H1 (cell line): ENCODE data around the gene PTPRH. TPM values are rescaled to one million over a fixed set of nuclear protein-coding genes. Genes with fewer than 3 reads are reported as not detected.

Experiments
- CTCF ChIA-PET: fragments of 300-600 bp; sonication (Branson Sonifier 250); formaldehyde crosslinking; loops from one replicate; lab custom pipeline; 2021; ENCODE audit not compliant: partially characterized antibody; lab: Charles Lee
- POLR2A ChIA-PET: fragments of 300-600 bp; sonication (Branson Sonifier 250); formaldehyde crosslinking; loops from one replicate; lab custom pipeline; 2021; ENCODE audit warnings: inconsistent platforms; ENCODE audit not compliant: partially characterized antibody; lab: Charles Lee
- DNase-seq, 2 experiments: peaks; one replicate each; pipeline versions ENCODE4 v3.0.0 to v3.0.0-alpha.2; 2010 to 2022; ENCODE audit warnings: low spot score in 2 of 2, low read depth in 1 of 2, mixed read lengths in 1 of 2
- FAIRE-seq: peaks from 2 replicates; lab custom pipeline; 2011; peaks lifted over from hg19 to GRCh38; lab: Jason Lieb, UNC
- H2AFZ ChIP-seq: 2 replicates; pipeline ENCODE4 v1.8.1; 2012; ENCODE audit warnings: low read length, inconsistent platforms
- H2AK5ac ChIP-seq: 2 replicates; pipeline ENCODE4 v1.6.1; 2013; ENCODE audit warnings: low read depth, low read length
- H2BK120ac ChIP-seq: replicated peaks from 2 replicates; pipeline ENCODE3; 2013; ENCODE audit warnings: low read depth, low read length, inconsistent platforms
- H2BK12ac ChIP-seq: 2 replicates; pipeline ENCODE4 v1.6.1; 2013; ENCODE audit warnings: low read depth, low read length
- H2BK15ac ChIP-seq: 2 replicates; pipeline ENCODE4 v1.6.1; 2013; ENCODE audit warnings: low read length
- H2BK20ac ChIP-seq: 2 replicates; pipeline ENCODE4 v1.6.1; 2013; ENCODE audit warnings: low read length
- H2BK5ac ChIP-seq: 2 replicates; pipeline ENCODE4 v1.6.1; 2013; ENCODE audit warnings: low read depth, low read length
- H3K14ac ChIP-seq: 2 replicates; pipeline ENCODE4 v1.6.1; 2013; ENCODE audit warnings: inconsistent platforms; ENCODE audit not compliant: insufficient read length
- H3K18ac ChIP-seq: 2 replicates; pipeline ENCODE4 v1.6.1; 2013; ENCODE audit warnings: low read length; ENCODE audit errors: extremely low read depth
- H3K23ac ChIP-seq: 2 replicates; pipeline ENCODE4 v1.6.1; 2013; ENCODE audit warnings: inconsistent platforms; ENCODE audit not compliant: insufficient read length
- H3K23me2 ChIP-seq: 2 replicates; pipeline ENCODE4 v1.6.1; 2013; ENCODE audit warnings: low read depth, low read length
- H3K27ac ChIP-seq: 2 replicates; pipeline ENCODE4 v1.6.1; 2011; ENCODE audit warnings: low read depth, low read length, inconsistent platforms
- H3K27me3 ChIP-seq, 4 experiments: replicated peaks in 1 of 4; 1 replicate in 1 of 4; 2 replicates in 3 of 4; pipeline versions ENCODE4 v1.6.1 to v1.8.1; 2011 to 2013; ENCODE audit warnings: low read length in 3 of 4, mild to moderate bottlenecking in 3 of 4, inconsistent platforms in 2 of 4, mixed read lengths in 2 of 4, moderate library complexity in 1 of 4; ENCODE audit not compliant: control insufficient read depth in 3 of 4, insufficient read depth in 3 of 4; ENCODE audit errors: extremely low read depth in 1 of 4
- H3K36me3 ChIP-seq, 4 experiments: 2 replicates each; pipeline versions ENCODE4 v1.6.1 to v1.8.1; 2011 to 2013; ENCODE audit warnings: mild to moderate bottlenecking in 4 of 4, low read length in 3 of 4, moderate library complexity in 2 of 4, control low read depth in 1 of 4, inconsistent platforms in 1 of 4; ENCODE audit not compliant: insufficient read depth in 4 of 4, control insufficient read depth in 2 of 4
- H3K4ac ChIP-seq: replicated peaks from 2 replicates; pipeline ENCODE3; 2013; ENCODE audit warnings: low read length, low read depth, mixed read lengths, inconsistent platforms; ENCODE audit not compliant: insufficient read length
- H3K4me1 ChIP-seq, 4 experiments: replicated peaks in 1 of 4; 1 replicate in 1 of 4; 2 replicates in 3 of 4; pipeline versions ENCODE4 v1.6.1 to v1.8.1; 2011 to 2013; ENCODE audit warnings: low read length in 3 of 4, inconsistent platforms in 2 of 4, mixed read lengths in 1 of 4; ENCODE audit not compliant: insufficient read depth in 4 of 4, control insufficient read depth in 3 of 4
- H3K4me2 ChIP-seq, 2 experiments: 2 replicates each; pipeline versions ENCODE4 v1.6.1 to v1.8.1; 2011 to 2013; ENCODE audit warnings: low read depth in 2 of 2, low read length in 2 of 2, control low read depth in 1 of 2, inconsistent platforms in 1 of 2, mild to moderate bottlenecking in 1 of 2; ENCODE audit not compliant: insufficient read depth in 1 of 2
- H3K4me3 ChIP-seq, 4 experiments: fragments of 200-600, 300-600 bp in 1 of 4; sonication (generic), shearing (Covaris generic), sonication (Bioruptor Twin) in 1 of 4; 2 replicates each; pipeline versions ENCODE4 v1.5.1 to v1.8.1; 2011 to 2016; ENCODE audit warnings: low read length in 4 of 4, low read depth in 3 of 4, control low read depth in 2 of 4, inconsistent platforms in 2 of 4, mild to moderate bottlenecking in 2 of 4, mixed read lengths in 1 of 4, moderate library complexity in 1 of 4; ENCODE audit not compliant: insufficient read depth in 2 of 4; ENCODE audit errors: extremely low read depth in 1 of 4
- H3K56ac ChIP-seq: replicated peaks from 2 replicates; pipeline ENCODE3; 2013; ENCODE audit warnings: low read depth, mild to moderate bottlenecking, mixed read lengths, low read length, inconsistent platforms; ENCODE audit not compliant: insufficient read length
- H3K79me1 ChIP-seq: 2 replicates; pipeline ENCODE4 v1.6.1; 2013; ENCODE audit warnings: low read depth, low read length, control low read depth
- H3K79me2 ChIP-seq, 2 experiments: 2 replicates each; pipeline versions ENCODE4 v1.6.1 to v1.8.1; 2012 to 2013; ENCODE audit warnings: low read length in 2 of 2, mild to moderate bottlenecking in 2 of 2, inconsistent platforms in 1 of 2; ENCODE audit not compliant: insufficient read depth in 2 of 2, control insufficient read depth in 1 of 2
- H3K9ac ChIP-seq, 4 experiments: replicated peaks in 1 of 4; 1 replicate in 1 of 4; 2 replicates in 3 of 4; pipeline versions ENCODE4 v1.6.1 to v1.8.1; 2011 to 2013; ENCODE audit warnings: low read depth in 3 of 4, low read length in 3 of 4, control low read depth in 2 of 4, mild to moderate bottlenecking in 2 of 4, moderate library complexity in 2 of 4, inconsistent platforms in 1 of 4; ENCODE audit errors: extremely low read depth in 1 of 4
- H3K9me3 ChIP-seq, 2 experiments: 2 replicates each; pipeline versions ENCODE4 v1.6.1 to v1.8.1; 2012 to 2013; ENCODE audit warnings: mild to moderate bottlenecking in 2 of 2, moderate library complexity in 2 of 2, control low read depth in 1 of 2, inconsistent platforms in 1 of 2, low read depth in 1 of 2, low read length in 1 of 2, mixed read lengths in 1 of 2; ENCODE audit not compliant: insufficient read depth in 2 of 2
- H4K20me1 ChIP-seq, 2 experiments: replicated peaks in 1 of 2; 2 replicates each; pipeline versions ENCODE3 to v1.8.1; 2011 to 2013; ENCODE audit warnings: inconsistent platforms in 2 of 2, low read length in 2 of 2, mild to moderate bottlenecking in 1 of 2; ENCODE audit not compliant: insufficient read depth in 2 of 2, control insufficient read depth in 1 of 2
- H4K5ac ChIP-seq: 2 replicates; pipeline ENCODE4 v1.6.1; 2013; ENCODE audit warnings: low read length, low read depth, mixed read lengths, inconsistent platforms; ENCODE audit not compliant: insufficient read length
- H4K8ac ChIP-seq: 2 replicates; pipeline ENCODE4 v1.8.0; 2013; ENCODE audit warnings: mild to moderate bottlenecking, moderate library complexity, low read length, inconsistent platforms; ENCODE audit not compliant: insufficient read depth; ENCODE audit errors: extremely low read depth
- H4K91ac ChIP-seq: replicated peaks from 2 replicates; pipeline ENCODE3; 2013; ENCODE audit warnings: low read length, mixed read lengths, inconsistent platforms; ENCODE audit not compliant: insufficient read length
- ASH2L ChIP-seq: fragments of 200-600, 300-600 bp; sonication (generic); IDR thresholded peaks from one replicate; pipeline ENCODE4 v1.7.1; 2017; ENCODE audit warnings: low read length
- CEBPB ChIP-seq: IDR thresholded peaks from 2 replicates; pipeline ENCODE4 v1.6.1; 2012; ENCODE audit warnings: low read depth, low read length
- CREB1 ChIP-seq: IDR thresholded peaks from 2 replicates; pipeline ENCODE4 v1.6.1; 2012; ENCODE audit warnings: inconsistent platforms
- E2F6 ChIP-seq: IDR thresholded peaks from 2 replicates; pipeline ENCODE4 v1.6.1; 2012; ENCODE audit warnings: inconsistent platforms
- EP300 ChIP-seq, 2 experiments: IDR thresholded peaks; 1 replicate in 1 of 2; 2 replicates in 1 of 2; pipeline ENCODE4 v1.6.1; 2011 to 2012; ENCODE audit warnings: low read depth in 2 of 2, low read length in 2 of 2, mild to moderate bottlenecking in 2 of 2, borderline replicate concordance in 1 of 2, inconsistent platforms in 1 of 2, moderate library complexity in 1 of 2
- GABPA ChIP-seq: IDR thresholded peaks from 2 replicates; pipeline ENCODE4 v1.6.1; 2011; ENCODE audit warnings: mild to moderate bottlenecking, low read length, moderate library complexity, borderline replicate concordance; ENCODE audit not compliant: insufficient read depth
- GTF2F1 ChIP-seq: IDR thresholded peaks from 2 replicates; pipeline ENCODE4 v1.6.1; 2012; ENCODE audit warnings: low read depth, low read length, improper control_type of control experiment, borderline replicate concordance
- JUN ChIP-seq: IDR thresholded peaks from 2 replicates; pipeline ENCODE4 v1.6.1; 2011; ENCODE audit warnings: low read depth, mild to moderate bottlenecking, improper control_type of control experiment, low read length
- MAFK ChIP-seq: IDR thresholded peaks from 2 replicates; pipeline ENCODE4 v1.6.1; 2012; ENCODE audit warnings: low read depth, mild to moderate bottlenecking, improper control_type of control experiment, low read length
- MAX ChIP-seq: IDR thresholded peaks from 2 replicates; pipeline ENCODE4 v1.6.1; 2012; ENCODE audit warnings: inconsistent platforms
- NRF1 ChIP-seq: IDR thresholded peaks from 2 replicates; pipeline ENCODE4 v1.6.1; 2011; ENCODE audit warnings: mild to moderate bottlenecking, low read depth, low read length, improper control_type of control experiment
- POU5F1 ChIP-seq: IDR thresholded peaks from 2 replicates; pipeline ENCODE4 v1.6.1; 2011; ENCODE audit warnings: low read depth, mild to moderate bottlenecking, low read length, moderate library complexity
- SAP30 ChIP-seq: fragments of 300-600 bp; sonication (generic); IDR thresholded peaks from 2 replicates; pipeline ENCODE4 v1.7.1; 2012; ENCODE audit warnings: low read length, moderate library complexity, mild to moderate bottlenecking, inconsistent platforms; ENCODE audit not compliant: insufficient read depth, insufficient replicate concordance
- SP2 ChIP-seq: IDR thresholded peaks from 2 replicates; pipeline ENCODE4 v1.6.1; 2012; ENCODE audit warnings: mild to moderate bottlenecking, low read length, inconsistent platforms
- WGBS, 2 experiments: shearing (Covaris generic) in 1 of 2; methylation state at CpG; one replicate each; pipeline versions ENCODE4 v1.1.6 to v1.1.7; 2013 to 2015; ENCODE audit warnings: low lambda C conversion rate in 2 of 2, mixed read lengths in 2 of 2, inconsistent platforms in 1 of 2, low coverage in 1 of 2, missing lambda C conversion rate in 1 of 2; ENCODE audit not compliant: insufficient replicate concordance in 2 of 2, insufficient coverage in 1 of 2, insufficient read length in 1 of 2; ENCODE audit errors: extremely low coverage in 1 of 2, missing lambda C conversion rate in 1 of 2; 5-methylcytosine and 5-hydroxymethylcytosine counted together
- polyA plus RNA-seq, 7 experiments: library from polyadenylated mRNA; depleted of rRNA in 3 of 7; stranded (reverse) in 5 of 7; unstranded in 2 of 7; fragments of >200 nt in 5 of 7; fragments of 200-250 nt in 2 of 7; gene quantifications; 1 replicate in 5 of 7; 2 replicates in 1 of 7; 4 replicates in 1 of 7; pipeline versions ENCODE4 v1.2.1 to v1.2.3, GENCODE V29; 2011 to 2013; ENCODE audit warnings: missing spikeins in 2 of 7, mixed read lengths in 2 of 7
- total RNA-seq: library from RNA; stranded (reverse); fragmentation: NEBNext Ultra II Directional; extraction: Animal tissue kit (Norgen Biotek cat#: 25700); gene quantifications from 2 replicates; pipeline ENCODE4 v1.2.1, GENCODE V29; 2021

Gene PTPRH
- total and polyA plus RNA-seq, 2 of the 8 experiments (the other 6 are each of a cell fraction or from before 2014, with no cell fraction given), result 0.30 to 0.39 TPM

GRCh38 chr19:55230780-55231179 is 21.5 kb upstream of the PTPRH start:
- Histone ChIP-seq H3K79me2 (no peaks in the 10 kb centered on the region), H2AFZ (no peak overlapping the region), H3K23ac (no peak overlapping the region), H3K18ac (no peak overlapping the region), H3K27ac (no peak overlapping the region), H2AK5ac (no peak overlapping the region), H4K8ac (no peak overlapping the region), H3K4me1 (no peaks in the 10 kb centered on the region), H3K14ac (no peak overlapping the region), H4K5ac (no peak overlapping the region), H3K79me1 (no peaks in the 10 kb centered on the region; the same call in 1 of the 2 replicates), H3K9ac (no peak overlapping the region)
- WGBS, 2 experiments, result 87% methylated on average over 12 of the region's 13 CpGs; no CpG with 5 or more reads in 1 of the 2 experiments
- CTCF ChIA-PET, result no interaction called here
- FAIRE-seq, result no peak
- no peak for TF ChIP-seq GTF2F1
- TF ChIP-seq SP2, result no peak
- TF ChIP-seq SAP30, result no peak
- no peak for TF ChIP-seq POU5F1
- no peak for TF ChIP-seq MAFK
- TF ChIP-seq E2F6, result no peak
- TF ChIP-seq EP300 (IDR thresholded peaks at IDR 0.05; ENCODE audit: borderline replicate concordance in 1 of 2, low read depth in 2 of 2, low read length in 2 of 2), result no peak
- no peak for TF ChIP-seq MAX
- no peak for TF ChIP-seq ASH2L
- TF ChIP-seq CEBPB, result no peak
- TF ChIP-seq CREB1, result no peak
- no peak for TF ChIP-seq NRF1
- no peak for TF ChIP-seq JUN
- no peak for TF ChIP-seq GABPA
- TF ChIP-seq, all 59 proteins: peak for 0
- Histone ChIP-seq H2BK20ac (no peak overlapping the region), H2BK15ac (no peak overlapping the region), H3K27me3 (no peaks in the 10 kb centered on the region), H2BK12ac (no peak overlapping the region), H3K4me3 (no peak overlapping the region), H3K56ac (no peak overlapping the region), H3K9me3 (no peaks in the 10 kb centered on the region), H4K20me1 (peaks cover 0 to 20% of the 10 kb centered on the region in 2 experiments), H2BK5ac (no peak overlapping the region), H2BK120ac (no peak overlapping the region), H3K36me3 (peaks cover 7 to 23% (median 16%) of the 10 kb centered on the region in 4 experiments; a peak in 6 of 8 replicates), H3K4me2 (no peak overlapping the region), H4K91ac (no peak overlapping the region), H3K23me2 (no peaks in the 10 kb centered on the region), H3K4ac (no peak overlapping the region)
- POLR2A ChIA-PET, result no interaction called here
- DNase-seq, result no peak
